Spleen (tissue), 11 donors: Measurements from ENCODE around the gene C19orf53. TPM values are rescaled to one million over a fixed set of nuclear protein-coding genes. Genes with fewer than 3 reads are reported as not detected.
A peak's percentile ranks its signal among the peaks of the same experiment; 100 is the strongest.

Source experiments
- DNase-seq: peaks from one replicate; pipeline ENCODE4 v3.0.0-alpha.2; 2020
- H3K27ac ChIP-seq, 8 donors: fragments of 200-600 bp; sonication (generic) in 7 of 8; 1 replicate in 4 of 8; 2 replicates in 4 of 8; pipeline versions ENCODE4 v1.5.0 to v1.8.0; 2016 to 2021; ENCODE audit warnings: inconsistent platforms in 4 of 8, mild to moderate bottlenecking in 4 of 8, moderate library complexity in 1 of 8
- H3K27me3 ChIP-seq, 7 donors: fragments of 200-600 bp; sonication (generic) in 6 of 7; replicated peaks in 1 of 7; 1 replicate in 4 of 7; 2 replicates in 3 of 7; pipeline versions ENCODE4 v1.5.0 to v1.8.0; 2016 to 2021; ENCODE audit warnings: inconsistent platforms in 3 of 7, mild to moderate bottlenecking in 1 of 7
- H3K36me3 ChIP-seq, 6 donors: fragments of 200-600 bp; sonication (generic) in 5 of 6; 1 replicate in 4 of 6; 2 replicates in 2 of 6; pipeline versions ENCODE4 v1.5.0 to v1.8.0; 2016 to 2021; ENCODE audit warnings: inconsistent platforms in 2 of 6
- H3K4me1 ChIP-seq, 6 donors: fragments of 200-600 bp; sonication (generic) in 5 of 6; 1 replicate in 3 of 6; 2 replicates in 3 of 6; pipeline versions ENCODE4 v1.5.0 to v1.8.0; 2016 to 2021; ENCODE audit warnings: inconsistent platforms in 3 of 6
- H3K4me3 ChIP-seq, 8 donors: fragments of 200-600 bp; sonication (generic) in 7 of 8; 1 replicate in 4 of 8; 2 replicates in 4 of 8; pipeline versions ENCODE4 v1.5.0 to v1.8.0; 2016 to 2021; ENCODE audit warnings: inconsistent platforms in 4 of 8, mild to moderate bottlenecking in 4 of 8, moderate library complexity in 2 of 8
- H3K9me3 ChIP-seq, 8 donors: fragments of 200-600 bp; sonication (generic) in 7 of 8; 1 replicate in 4 of 8; 2 replicates in 4 of 8; pipeline versions ENCODE4 v1.5.0 to v1.8.0; 2016 to 2021; ENCODE audit warnings: inconsistent platforms in 4 of 8
- CTCF ChIP-seq, 11 experiments: fragments of 200-600 bp in 7 of 11; fragments of 450-650 bp in 4 of 11; sonication (generic) in 4 of 11; IDR thresholded peaks in 8 of 11; conservative IDR thresholded peaks in 3 of 11; 1 replicate in 7 of 11; 2 replicates in 4 of 11; pipeline versions ENCODE4 v1.4.0 to v1.8.0; 2016 to 2021; ENCODE audit warnings: antibody characterized with exemption in 11 of 11, inconsistent platforms in 4 of 11, mild to moderate bottlenecking in 1 of 11
- POLR2A ChIP-seq, 3 donors: fragments of 450-650 bp; IDR thresholded peaks; one replicate each; pipeline ENCODE4 v1.5.1; 2017; ENCODE audit warnings: antibody characterized with exemption in 3 of 3, mild to moderate bottlenecking in 1 of 3
- POLR2AphosphoS5 ChIP-seq, 3 donors: sonication (generic); formaldehyde crosslinking; IDR thresholded peaks; one replicate each; pipeline ENCODE4 v1.5.1; 2017; ENCODE audit warnings: antibody characterized with exemption in 3 of 3
- WGBS, 5 donors: extraction: QIAGEN DNeasy Blood & Tissue Kit in 3 of 5; methylation state at CpG; one replicate each; pipeline versions ENCODE4 v1.1.5 to v1.1.7; 2013 to 2018; 5-methylcytosine and 5-hydroxymethylcytosine counted together
- intact Hi-C: fragments of 100-400 bp; cut with DNase I; formaldehyde crosslinking; loops from one replicate; pipeline ENCODE4 v1.15.0; 2023; ENCODE audit warnings: low total_unique reads
- polyA plus RNA-seq, 3 donors: library from polyadenylated mRNA; stranded (reverse); fragments of 200-250 nt; gene quantifications; one replicate each; pipeline ENCODE4 v1.2.1, GENCODE V29; 2013
- total RNA-seq, 7 donors: library from RNA; depleted of rRNA in 3 of 7; stranded (reverse); fragments of >200 nt in 3 of 7; fragmentation: NEBNext Ultra II Directional in 4 of 7; extraction: Animal tissue kit (Norgen Biotek cat#: 25700) in 4 of 7; gene quantifications; one replicate each; pipeline versions ENCODE4 v1.1.0 to v1.2.1, GENCODE V29; 2016 to 2021
- donor health status: healthy with polysubstance abuse.
- donor health status: DM: no; HTN: no; CAD: no; lungs with moderate emphysema.
- donor health status: DM: no; HTN: no; CAD: no.
- donor health status: Bipolar disorder and iron deficiency.
- donor health status: healthy.
- donor health status: DM: no; HTN: no; CAD: no.
- donor health status: DM: yes; HTN: yes; CAD: no.

The C19orf53 gene
- total and polyA plus RNA-seq, 10 donors = 39.6 to 190 (median 107) TPM

- peak; percentile 72 for DNase-seq
- Histone ChIP-seq H3K36me3 (peaks cover 0 to 95% (median 19%) of the 10 kb centered on the region in 6 donors), H3K27me3 (no peaks in the 10 kb centered on the region), H3K4me1 (peaks cover 0 to 9% (median 0%) of the 10 kb centered on the region in 6 donors), H3K27ac (peak overlapping the region in 1 of 8 donors; percentile 1), H3K4me3 (peak overlapping the region in 2 of 8 donors; percentile 8 to 33), H3K9me3 (no peaks in the 10 kb centered on the region)
- intact Hi-C loops = no loop called here
- TF ChIP-seq POLR2A (IDR thresholded peaks at IDR 0.05) = no peak
- TF ChIP-seq POLR2AphosphoS5 (IDR thresholded peaks at IDR 0.05) = peak in 1 of 3 donors; percentile 38
- WGBS, 5 donors = 67 to 88% (median 71%) methylated on average over 26 to 35 of the region's 35 CpGs
These were observed 43.5 kb downstream of the C19orf53 start for GRCh38 chr19:13817615-13818371.

- Histone ChIP-seq H3K27me3 (no peaks in the 10 kb centered on the region), H3K4me3 (no peak overlapping the region), H3K27ac (no peak overlapping the region), H3K36me3 (peaks cover 0 to 95% (median 13%) of the 10 kb centered on the region in 6 donors), H3K9me3 (no peaks in the 10 kb centered on the region), H3K4me1 (peaks cover 0 to 4% (median 0%) of the 10 kb centered on the region in 6 donors)
- TF ChIP-seq POLR2AphosphoS5 (IDR thresholded peaks at IDR 0.05) (no peak), POLR2A (IDR thresholded peaks at IDR 0.05) (no peak), CTCF (IDR thresholded peaks at IDR 0.05 in 8 of 11, conservative IDR thresholded peaks at IDR 0.05 in 3 of 11) (no peak)
- intact Hi-C loops = no loop called here
- DNase-seq = no peak
- WGBS, 5 donors = 98 to 99% (median 98%) methylated on average over 11 of the region's 11 CpGs
These were observed 45.0 kb downstream of the C19orf53 start for GRCh38 chr19:13819238-13819637.

- 92 to 100% (median 97%) methylated on average over 2 of the region's 2 CpGs for WGBS, 5 donors
- H3K27ac ChIP-seq = no peak overlapping the region
These were observed 47.0 kb downstream of the C19orf53 start for GRCh38 chr19:13821292-13821691.

GRCh38 chr19:13823256-13823655, 49.0 kb downstream of the C19orf53 start:
- WGBS, 5 donors = 72 to 85% (median 74%) methylated on average over 8 of the region's 8 CpGs
- intact Hi-C loops = no loop called here
- no peak for DNase-seq
- TF ChIP-seq POLR2AphosphoS5 (IDR thresholded peaks at IDR 0.05) (peak in 1 of 3 donors; percentile 20), CTCF (IDR thresholded peaks at IDR 0.05 in 8 of 11, conservative IDR thresholded peaks at IDR 0.05 in 3 of 11) (no peak)
- Histone ChIP-seq H3K4me3 (no peak overlapping the region), H3K4me1 (no peaks in the 10 kb centered on the region), H3K27ac (no peak overlapping the region), H3K36me3 (peaks cover 0 to 95% (median 12%) of the 10 kb centered on the region in 6 donors), H3K9me3 (no peaks in the 10 kb centered on the region), H3K27me3 (no peaks in the 10 kb centered on the region)

More at GRCh38 chr19:13821292-13821691, 47.0 kb downstream of the C19orf53 start:
- Histone ChIP-seq H3K27me3 (no peaks in the 10 kb centered on the region), H3K4me1 (no peaks in the 10 kb centered on the region), H3K4me3 (no peak overlapping the region), H3K36me3 (peaks cover 0 to 95% (median 12%) of the 10 kb centered on the region in 6 donors), H3K9me3 (no peaks in the 10 kb centered on the region)
- intact Hi-C loops = no loop called here
- DNase-seq = no peak
- no peak for TF ChIP-seq CTCF (IDR thresholded peaks at IDR 0.05 in 8 of 11, conservative IDR thresholded peaks at IDR 0.05 in 3 of 11)
- no peak for TF ChIP-seq POLR2A (IDR thresholded peaks at IDR 0.05)
- no peak for TF ChIP-seq POLR2AphosphoS5 (IDR thresholded peaks at IDR 0.05)
